ENCODE results near the gene LTBP3.
A peak's percentile ranks its signal among the peaks of the same experiment; 100 is the strongest.

The LTBP3 gene

DNA sequence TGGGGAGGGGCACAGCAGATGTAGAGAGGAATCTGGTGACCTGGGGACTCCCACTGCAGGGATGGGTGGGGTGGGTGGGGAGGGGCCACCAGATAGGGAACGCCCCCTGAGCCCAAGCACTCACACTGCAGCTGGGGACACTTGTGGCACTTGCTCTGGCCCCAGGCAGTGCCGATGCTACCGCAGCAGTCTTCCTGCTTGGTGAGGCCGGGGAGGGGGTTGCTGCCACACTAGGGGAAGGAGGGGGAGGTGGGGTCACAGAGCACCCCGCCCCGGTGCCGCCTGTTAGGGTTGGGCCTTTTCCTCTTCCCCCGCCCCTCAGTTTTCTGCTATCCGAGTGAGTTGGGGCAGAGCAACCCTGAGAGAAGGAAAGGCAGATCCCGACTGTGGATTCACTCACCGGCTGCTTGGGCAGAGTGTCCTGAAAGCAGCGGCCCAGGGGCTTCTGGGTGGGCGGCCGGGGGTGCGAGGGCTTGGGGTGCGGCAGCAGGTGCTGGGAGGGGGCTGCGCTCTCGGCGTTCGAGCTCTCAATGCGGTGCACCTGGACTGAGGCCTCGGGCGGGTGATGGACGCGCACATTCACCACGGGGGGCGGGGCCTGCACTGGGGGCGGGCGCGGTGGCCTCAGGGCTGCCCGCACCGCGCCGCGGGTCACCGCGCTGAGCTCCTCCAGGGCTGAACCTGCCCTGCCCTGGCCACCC, 4.7 kb downstream of the LTBP3 start:
- DNase-seq = peak in 2 of 4 experiments; percentile 43 to 51

DNA sequence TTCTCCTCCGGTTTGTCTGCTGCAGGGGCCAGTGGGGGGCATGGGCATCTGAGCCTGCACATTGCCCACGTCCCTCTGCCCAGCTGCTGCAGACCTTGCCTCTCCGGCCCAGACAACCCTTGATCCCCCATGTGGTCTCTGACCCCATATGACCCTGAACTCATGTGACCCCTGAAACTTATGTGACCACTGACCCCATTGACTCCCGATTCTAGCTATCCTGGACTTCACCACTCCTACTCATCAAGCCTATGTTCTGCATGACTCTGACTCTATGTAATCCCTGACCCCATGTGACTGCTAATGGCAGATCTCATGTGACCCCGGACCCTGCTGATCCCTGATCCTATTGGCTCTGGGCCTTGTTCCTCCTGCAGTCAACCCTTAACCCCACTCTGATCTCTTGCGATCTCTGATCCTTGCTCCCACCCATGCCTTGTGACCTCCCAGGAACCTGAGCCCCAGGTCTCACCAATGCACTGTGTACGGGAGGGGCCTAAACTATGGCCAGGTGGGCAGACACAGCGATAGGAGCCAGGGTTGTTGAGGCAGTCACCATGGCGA, 5.7 kb downstream of the LTBP3 start:
- no peak for DNase-seq

DNA sequence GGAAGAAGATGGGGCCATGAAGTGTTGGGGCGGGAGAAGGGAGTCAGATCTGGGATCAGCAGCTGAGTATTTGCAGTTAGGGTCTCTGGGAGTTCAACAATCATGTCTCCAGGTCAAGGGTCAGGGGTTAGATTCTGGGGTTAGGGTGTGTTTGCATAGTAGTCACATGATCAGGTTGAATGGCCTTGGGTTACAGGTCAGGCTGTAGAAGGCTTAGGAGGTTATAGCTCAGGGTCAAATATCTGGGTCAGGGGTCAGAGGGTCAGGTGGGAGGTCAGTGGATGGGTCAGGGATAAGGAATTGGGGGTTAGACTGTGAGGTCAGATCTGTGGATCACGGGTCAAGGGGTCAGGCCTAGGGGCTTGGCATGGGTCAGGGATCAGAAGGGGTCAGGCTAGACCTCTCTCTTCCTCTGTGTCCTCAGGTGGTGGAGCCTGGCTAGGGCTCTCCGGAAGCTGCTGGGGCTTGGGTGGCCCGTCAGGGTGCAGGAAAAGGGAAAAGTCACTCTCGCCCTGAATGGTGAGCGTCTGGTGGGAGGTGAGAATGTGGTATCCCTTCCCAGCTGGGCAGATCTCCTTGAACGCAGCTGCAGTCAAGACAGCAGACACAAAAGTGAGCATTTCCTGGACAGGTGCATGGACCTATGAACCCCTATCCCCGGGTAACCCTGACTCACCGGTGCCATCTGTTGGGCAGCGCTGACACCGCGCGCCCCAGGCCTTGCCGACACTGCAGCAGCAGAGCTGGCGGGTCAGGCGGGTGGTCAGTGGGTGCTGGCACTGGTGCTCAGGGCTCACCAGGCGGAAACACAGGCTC, 6.4 kb downstream of the LTBP3 start:
- DNase-seq = peak in 3 of 4 experiments; percentile 28 to 41 (median 35)

DNA sequence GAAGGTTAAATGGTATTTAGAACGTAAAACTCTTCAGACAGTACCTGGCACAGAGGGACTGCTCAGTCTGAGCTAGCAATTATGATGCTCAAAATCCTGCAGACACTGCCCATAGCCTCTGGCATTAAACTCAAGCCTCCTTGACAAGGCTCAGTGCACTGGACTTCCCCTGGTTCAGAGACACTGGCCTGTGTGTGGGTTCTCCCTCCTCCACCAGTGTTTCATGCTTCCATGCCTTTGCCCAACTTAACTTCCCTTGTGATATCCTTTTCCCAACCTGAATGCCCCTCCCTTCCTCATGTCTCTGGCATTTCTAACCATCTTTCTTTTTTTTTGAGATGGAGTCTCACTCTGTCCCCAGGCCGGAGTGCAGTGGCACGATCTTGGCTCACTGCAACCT, 9.1 kb downstream of the LTBP3 start:
- no peak for DNase-seq

DNA sequence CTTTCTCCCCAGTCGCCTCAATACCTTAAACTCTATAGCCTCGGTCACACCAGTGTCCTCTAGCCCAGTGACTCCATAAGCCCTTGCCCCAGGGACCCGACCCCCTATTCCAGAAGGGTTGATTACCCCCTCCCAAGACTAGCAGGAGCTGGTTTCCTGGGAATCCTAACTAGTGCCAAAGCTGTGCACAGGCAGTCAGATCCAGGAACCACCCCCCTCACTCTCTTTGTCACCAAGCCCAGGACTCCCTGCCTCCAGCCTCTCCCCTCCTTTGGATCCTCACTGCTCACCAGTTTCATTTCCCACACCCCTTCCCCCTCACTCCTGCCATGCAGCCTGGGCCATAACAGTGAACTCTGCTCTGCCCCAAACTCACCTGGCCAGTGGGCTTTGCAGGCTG, 9.8 kb downstream of the LTBP3 start:
- no peak for DNase-seq

DNA sequence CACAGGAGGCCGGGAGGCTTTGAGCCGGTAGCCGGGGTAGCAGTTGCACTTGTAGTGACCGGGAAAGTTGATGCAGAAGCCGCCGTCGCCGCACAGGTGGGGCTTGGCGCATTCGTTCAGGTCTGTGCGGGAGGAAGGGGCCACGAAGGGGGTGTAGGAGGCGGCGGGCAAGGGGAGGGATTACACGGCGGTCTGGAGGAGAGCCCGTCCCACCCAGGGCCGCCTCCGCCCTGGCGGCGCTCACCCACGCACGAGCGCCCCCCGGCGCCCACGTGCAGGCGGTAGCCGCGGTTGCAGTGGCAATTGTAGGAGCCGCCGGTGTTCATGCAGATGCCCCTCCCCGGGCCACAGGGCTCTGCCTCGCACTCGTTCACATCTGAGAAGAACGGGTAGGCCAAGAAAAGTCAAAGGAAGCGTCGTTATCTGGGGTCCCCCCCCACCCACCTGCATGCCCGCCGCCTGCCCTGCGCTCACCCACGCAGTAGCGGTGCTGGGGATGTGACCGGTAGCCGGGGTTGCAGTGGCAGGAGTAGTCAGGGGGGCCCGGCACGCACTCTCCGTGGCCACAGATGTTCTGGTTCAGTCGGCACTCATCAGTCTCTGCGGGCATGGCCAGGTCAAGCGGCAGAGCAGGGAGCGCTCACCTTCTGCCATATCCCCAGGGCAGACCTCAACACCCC, 10.6 kb downstream of the LTBP3 start:
- no peak for DNase-seq

DNA sequence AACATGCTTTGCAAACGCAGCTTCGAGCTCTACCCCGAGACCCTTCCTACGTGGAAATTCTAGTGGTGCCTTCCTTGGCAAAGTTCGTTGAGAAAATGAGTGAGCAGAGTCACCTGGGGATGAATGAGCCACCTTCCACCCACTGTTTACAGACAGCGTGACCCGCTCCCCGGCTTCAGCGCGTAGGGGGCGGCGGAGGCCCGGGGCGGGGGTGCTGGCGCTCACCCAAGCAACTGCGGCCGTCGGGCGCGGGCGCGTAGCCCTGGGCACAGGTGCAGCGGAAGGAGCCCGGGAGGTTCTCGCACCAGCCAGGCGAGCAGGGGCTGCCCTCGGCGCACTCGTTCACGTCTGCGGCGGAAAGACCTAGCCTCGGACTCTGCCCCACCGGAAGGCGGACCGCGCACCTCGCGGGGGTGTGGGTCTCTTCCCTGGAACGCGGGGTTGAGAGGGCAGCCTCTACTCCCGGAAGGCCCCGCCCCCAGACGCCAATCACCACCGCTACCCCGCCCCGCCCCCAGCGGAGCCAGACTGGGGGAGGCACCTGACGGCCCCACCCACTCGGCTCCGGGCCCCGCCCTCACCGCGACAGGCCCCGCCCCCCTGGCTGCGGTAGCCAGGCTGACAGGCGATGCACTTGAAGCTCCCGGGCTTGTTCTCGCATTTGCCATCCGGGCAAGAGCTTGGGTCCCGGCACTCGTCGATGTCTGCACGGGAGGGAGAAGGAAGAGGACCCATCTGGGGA, 11.8 kb downstream of the LTBP3 start:
- peak; percentile 93 to 98 (median 96) for DNase-seq

DNA sequence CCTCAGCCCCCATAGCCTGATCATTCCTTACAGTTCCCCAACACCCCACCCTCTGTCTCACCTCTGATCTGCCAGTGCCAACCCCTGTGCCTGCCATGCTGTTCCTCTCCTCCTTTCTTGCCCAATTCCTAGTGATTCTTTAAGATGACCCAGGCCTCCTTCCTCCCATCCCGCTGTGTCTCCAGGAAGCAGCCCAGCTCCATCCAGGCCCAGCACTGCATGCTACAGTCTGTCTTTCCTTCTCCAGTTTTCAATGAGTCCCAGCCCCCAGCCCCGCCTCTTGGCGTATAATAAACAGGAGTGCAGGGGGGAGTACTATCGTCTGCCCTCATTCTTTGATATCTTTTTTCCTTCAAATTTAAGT, 12.3 kb downstream of the LTBP3 start:
- DNase-seq = no peak

DNA sequence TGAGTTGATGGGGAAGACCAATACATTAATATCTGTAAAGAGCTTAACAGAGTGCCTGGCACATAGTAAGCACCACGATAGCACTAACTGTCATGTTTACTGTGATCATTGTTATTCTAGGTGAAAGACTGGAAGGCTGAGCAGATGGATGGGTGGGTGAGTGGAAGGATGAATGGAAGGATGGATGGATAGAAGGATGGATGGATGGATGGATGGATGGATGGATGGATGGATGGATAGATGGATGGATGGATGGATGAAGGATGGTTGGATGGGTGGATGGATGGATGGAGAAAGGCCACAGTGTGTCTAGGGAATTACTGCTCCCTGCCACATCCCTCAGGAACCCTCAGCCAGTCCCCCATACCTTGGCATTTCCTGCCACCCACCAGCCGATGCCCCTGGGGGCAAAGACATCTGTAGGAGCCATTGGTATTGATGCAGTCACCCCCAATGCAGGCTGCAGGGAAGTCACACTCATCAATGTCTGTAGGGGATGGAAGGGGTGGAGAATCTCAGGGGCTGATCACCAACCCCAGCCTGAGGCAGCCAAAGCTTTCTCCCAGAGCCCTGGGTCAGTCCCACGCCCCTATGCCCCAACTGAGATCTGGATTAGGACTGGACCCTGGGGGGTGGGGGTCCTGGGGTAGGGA, 15.3 kb downstream of the LTBP3 start:
- DNase-seq = no peak

DNA sequence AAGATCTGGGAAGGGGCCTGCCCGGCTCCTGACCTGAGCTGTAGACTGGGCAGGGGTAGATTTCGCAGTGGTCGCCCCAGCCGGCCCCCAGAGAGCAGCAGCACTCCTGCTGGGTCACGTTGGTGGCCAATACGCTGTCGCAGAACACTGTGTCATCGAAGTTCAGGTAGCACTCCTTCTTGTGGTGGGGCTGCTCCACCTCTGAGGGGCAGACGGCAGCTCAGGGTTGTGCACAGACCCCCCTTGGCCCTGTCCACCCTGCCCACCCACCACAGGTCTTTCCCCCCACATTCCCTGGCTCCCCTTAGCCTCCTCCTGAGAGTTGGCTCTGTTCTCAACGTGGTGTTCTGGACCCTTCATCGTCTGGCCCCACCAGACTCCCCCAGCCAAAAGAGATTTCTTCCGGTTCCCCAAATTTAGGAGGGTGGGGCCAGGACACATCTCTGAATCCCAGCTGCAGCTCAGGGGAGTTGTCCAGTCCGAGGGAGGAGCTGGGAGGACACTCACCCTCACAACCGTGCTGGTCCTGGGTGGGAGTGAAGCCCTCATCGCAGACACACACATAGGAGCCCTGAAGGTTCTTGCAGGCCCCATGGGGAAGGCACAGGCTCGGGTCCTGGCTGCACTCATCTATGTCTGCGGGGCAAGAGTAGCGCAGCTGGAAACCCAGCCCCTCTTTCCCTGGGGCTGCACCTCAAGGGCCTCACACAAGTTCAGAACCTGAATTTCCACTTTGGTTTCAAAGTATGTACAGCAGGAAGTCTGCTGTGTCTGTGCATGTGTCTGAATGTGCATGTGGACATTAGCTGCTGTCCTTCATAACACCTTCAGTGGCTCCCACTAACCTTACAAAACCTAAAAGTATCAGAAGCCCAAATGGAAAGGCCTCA, 16.8 kb downstream of the LTBP3 start:
- no peak for DNase-seq

DNA sequence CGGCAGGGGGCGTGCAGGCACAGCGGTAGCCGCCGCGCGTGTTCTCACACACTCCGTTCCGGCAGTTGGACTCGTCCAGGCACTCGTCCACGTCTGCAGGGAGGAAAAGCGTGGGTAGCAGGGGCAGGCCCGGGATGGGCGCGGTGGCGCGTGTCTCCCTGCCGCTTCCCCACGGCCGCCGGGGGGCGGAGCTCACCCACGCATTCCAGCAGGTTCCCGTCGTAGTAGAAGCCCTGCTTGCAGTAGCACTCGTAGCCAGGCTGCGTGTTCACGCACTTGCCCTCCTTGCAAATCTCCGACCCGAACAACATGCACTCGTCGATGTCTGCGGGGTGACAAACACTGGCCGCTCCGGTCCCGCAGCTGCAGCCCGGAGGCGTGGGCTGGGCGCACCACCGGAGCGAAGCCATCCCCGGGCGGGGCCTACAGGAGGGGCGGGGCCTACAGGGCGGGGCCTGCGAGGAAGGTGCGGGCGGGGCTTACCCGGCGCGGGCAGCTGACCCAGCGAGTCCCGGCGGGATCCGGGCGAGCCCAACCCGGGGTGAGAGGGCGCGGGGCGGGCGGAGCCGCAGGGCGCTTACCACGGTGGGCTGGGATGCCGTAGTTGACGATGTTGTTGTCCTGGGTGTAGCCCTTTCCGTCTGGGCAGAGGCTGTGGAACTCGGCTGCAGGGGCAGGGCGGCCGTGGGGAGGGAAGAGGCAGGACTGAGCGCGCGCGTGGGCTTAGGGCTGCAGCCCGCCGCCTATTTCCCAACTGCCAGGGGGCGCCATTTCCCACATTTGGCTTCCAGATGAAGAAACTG, 17.7 kb downstream of the LTBP3 start:
- peak; percentile 81 to 88 (median 83) for DNase-seq

DNA sequence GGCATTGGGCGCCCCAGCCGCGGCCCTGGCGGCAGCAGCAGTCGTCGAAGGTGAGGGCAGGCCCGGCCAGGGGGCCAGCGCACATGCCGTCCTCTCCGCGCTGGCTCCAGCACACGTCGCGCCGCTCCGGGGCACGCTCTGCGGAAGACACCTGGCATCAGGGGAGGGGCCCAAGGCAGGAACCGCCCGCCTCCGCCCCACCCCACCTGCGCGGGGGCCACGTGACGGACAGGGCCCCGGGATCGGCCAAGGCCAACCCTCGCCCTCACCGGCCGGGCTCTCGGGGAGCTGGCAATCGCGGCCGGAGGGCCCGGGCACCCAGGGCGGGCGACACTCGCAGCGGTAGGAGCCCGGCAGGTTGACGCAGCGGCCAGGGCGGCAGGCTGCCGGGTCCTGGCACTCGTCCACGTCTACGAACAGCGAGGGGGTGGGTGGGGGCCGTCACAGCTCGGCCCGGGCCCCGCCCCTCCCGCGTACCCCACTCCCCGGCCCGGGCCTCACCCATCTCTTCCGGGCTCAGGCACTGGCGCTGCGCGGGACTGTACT, 18.3 kb downstream of the LTBP3 start:
- DNase-seq = no peak

DNA sequence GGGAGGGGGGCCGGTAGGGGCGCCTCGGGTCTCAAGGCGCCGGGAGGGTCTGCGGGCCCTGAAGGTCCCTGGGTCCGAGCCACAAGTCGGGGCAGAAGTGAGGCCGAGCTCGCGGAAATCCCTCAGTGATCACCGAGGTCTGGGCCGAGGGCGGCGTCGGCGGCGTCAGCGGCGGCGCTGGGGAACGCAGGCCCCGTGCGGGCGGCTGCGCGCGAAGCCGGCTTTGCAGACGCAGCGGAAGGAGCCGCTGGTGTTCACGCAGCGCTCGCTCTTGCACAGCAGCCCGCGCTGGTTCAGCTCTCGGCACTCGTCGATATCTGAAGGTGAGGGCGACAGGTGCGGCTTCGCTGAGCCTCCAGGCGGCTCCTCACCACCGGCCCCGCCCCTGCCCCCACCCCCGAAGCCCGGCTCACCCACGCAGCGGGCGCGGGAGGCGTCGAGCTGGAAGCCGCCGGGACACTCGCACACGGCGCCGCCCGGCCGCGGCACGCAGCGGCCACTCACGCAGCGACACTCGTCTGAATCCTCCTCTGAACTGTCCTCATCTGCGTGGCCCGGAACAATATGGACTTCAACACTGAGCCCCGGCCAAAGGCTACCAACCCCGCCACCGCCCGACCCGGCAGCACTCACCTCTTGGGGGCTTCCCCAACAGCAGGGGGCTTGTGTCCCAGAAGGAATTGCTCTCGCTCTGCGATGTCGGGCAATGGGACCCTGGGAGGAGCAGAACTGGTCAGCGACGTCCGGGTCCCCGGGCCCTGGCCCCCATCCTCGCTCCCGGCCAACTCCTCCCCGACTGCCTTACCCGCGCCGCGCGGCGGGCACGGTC, 19.0 kb downstream of the LTBP3 start:
- no peak for DNase-seq

DNA sequence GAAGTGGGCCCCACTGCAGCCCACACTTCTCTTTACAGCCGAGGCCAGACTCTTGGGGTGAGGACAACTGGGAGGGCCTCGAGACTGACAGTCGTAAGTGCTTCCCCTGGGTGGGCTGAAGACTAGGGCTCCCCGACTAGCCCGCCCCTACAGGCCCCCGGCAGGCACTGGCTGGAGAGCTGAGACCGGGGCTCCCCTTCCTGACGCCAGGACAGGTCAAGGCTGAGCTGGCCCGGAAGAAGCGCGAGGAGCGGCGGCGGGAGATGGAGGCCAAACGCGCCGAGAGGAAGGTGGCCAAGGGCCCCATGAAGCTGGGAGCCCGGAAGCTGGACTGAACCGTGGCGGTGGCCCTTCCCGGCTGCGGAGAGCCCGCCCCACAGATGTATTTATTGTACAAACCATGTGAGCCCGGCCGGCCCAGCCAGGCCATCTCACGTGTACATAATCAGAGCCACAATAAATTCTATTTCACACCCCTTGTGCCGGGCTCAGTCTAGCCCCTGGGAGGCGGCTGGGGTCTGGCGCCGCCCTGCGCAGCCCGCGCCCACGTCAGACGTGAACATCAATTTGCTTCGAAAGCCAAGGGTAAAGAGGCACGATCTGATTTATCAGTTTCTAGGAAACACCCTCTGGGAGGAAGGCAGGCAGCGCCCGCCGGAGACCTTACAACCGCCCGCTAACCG, 19.8 kb downstream of the LTBP3 start:
- no peak for DNase-seq

DNA sequence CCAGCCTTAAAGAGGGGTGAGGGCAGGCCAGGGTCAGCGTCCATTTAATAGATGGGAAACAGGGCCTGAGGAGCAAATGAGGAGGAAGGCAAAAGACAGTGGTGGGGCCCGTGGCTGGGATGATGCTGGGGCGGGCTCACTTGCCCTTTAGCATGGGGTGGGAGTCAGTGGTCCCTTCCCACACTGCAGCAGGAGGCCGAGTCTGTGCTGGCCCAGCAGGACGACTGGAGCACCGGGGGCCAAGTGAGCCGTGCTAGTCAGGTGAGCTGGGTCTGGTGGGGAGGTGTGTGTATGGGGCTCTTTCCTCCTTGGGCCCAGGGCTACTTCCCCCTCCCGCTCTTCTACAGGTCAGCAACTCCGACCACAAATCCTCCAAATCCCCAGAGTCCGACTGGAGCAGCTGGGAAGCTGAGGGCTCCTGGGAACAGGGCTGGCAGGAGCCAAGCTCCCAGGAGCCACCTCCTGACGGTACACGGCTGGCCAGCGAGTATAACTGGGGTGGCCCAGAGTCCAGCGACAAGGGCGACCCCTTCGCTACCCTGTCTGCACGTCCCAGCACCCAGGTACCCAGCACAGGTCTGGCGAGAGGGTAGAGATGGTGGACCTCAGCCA, 20.4 kb downstream of the LTBP3 start:
- no peak for DNase-seq

DNA sequence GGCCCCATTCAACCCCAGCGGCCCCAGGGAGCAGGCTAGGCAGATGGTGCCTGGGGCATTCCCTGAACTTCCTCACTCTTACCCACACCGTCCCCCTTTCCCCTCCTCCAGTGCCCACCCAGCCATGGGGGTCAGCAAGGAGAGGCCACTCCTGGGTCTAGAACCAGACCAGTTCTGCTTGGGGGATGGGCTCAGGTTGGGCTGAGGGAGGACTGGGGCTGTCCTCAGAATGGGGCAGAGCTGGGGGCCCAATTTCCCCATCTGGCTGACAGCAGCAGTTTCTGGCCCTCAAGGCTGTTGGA, 20.9 kb downstream of the LTBP3 start:
- no peak for DNase-seq

DNA sequence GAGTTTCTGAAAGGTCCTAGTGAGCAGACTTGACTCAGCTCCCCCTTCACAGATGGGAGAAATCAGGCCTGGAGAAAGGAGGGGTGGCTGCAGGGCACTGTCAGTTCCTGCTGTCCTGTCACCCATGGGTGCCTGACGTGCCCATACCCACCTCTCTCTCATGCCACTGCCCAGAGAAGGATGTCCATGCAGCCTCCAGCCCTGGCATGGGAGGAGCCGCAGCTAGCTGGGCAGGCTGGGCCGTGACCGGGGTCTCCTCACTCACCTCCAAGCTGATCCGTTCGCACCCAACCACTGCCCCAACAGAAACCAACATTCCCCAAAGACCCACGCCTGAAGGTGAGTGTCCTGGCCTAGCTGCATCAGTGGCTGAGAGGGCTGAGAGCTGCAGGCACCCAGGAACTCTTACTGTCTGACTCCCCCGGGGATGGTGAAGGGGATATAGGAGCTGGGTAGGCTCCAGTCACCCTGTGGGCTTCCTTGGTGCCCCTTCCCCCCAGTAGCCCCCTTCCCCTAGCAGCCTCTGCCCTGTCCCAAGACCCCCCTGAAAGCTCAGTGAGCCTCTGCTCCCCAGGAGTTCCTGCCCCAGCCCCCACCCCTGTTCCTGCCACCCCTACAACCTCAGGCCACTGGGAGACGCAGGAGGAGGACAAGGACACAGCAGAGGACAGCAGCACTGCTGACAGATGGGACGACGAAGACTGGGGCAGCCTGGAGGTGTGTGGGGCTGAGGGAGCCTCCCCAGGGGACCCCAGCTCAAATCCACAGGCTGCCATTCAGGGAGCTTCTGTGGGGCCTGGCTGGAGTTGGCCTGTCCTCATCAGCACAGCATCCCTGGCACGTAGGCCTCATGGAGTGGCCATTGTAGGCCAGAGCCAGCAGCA, 21.5 kb downstream of the LTBP3 start:
- no peak for DNase-seq

Measured in activated CD4-positive, CD25-positive, alpha-beta regulatory T cell (primary cell).